Stimulated activated CD8-positive, alpha-beta memory T cell treated with anti-CD3 and anti-CD28 coated beads, Interleukin-12 subunit alpha, Interleukin-12 subunit beta, amount 100 ng/mL, for 24 hours (primary cell): ENCODE results near the gene S100A9.
"Not testable (repeated sequence)": the region's sequence is repeated elsewhere in the genome, so short reads cannot be mapped to it uniquely, and the experiment has no call there.

Experiments used
- DNase-seq: peaks from one replicate; pipeline ENCODE4 v3.0.0-alpha.2; 2020; ENCODE audit errors: extremely low read depth

S100A9 gene

DNA sequence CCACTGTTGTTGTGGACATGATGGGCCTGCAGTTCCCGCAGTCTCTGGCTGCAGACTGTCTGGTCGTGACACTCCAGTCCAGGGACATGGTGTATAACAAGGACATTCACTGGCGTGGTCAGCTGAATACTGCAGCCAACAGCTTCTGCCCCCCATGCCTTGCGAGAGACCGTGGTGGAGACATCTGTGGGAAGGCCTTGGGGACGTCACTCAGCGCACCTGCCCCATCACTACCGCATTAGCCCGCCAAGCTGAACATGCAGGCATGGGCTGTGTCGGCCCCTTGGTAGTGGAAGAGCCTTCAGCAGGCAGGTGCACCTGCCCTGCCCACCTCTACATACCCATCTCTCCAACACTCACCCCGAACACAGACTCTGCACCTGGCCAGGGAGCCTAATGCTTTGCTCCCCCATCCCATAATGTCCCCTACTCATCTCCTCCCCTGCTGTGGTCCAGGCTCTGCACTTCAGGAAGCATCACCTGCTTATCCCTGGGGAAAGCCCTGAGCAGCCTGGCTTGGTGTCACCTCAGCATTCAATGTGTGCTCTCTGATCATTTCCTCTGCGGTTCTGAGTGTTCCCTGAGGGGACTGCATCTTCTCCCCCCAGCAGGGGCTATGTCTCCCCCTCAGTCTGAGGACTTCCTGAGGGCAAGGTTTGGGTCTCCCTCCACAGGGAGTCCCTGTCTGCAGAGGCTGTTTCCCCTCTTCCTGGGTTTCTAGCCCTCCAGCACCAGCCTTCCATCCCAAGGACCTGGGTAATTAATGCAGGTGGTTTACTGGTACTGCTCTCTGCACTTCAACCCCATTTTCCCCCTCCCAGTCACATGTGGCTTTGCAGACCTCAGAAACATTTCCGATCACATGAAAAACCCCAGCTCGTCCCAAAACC, 12.2 kb upstream of the S100A9 start:
- DNase-seq, result no peak

- DNase-seq, result no peak
Measured at GRCh38 chr1:153346077-153346723, 11.5 kb upstream of the S100A9 start.

DNA sequence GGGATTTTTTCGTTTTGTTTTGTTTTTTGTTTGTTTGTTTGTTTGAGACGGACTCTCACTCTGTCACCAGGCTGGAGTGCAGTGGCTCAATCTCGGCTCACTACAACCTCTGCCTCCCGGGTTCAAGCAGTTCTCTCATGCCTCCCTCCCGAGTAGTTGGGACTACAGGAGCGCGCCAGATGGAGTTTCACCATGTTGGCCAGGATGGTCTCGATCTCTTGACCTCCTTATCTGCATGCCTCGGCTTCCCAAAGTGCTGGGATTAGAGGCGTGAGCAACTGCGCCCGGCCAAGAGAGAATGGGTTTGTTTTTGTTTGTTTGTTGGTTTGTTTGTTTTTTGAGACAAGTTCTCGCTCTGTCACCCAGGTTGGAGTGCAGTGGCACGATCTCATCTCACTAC, 10.6 kb upstream of the S100A9 start:
- DNase-seq, result not testable (repeated sequence)

- no peak for DNase-seq
Measured at GRCh38 chr1:153347856-153348255, 9.8 kb upstream of the S100A9 start.

- no peak for DNase-seq
Measured at GRCh38 chr1:153348511-153349362, 8.9 kb upstream of the S100A9 start, which contains the start of gene PGLYRP4. Gene PGLYRP4, minus strand, starts transcription at chr1:153348841. Its CDS starts 909 bp downstream, at chr1:153347932.

GRCh38 chr1:153349363-153350320, 8.0 kb upstream of the S100A9 start:
- DNase-seq, result no peak

- DNase-seq, result no peak
Measured at GRCh38 chr1:153350321-153350957, 7.2 kb upstream of the S100A9 start.

DNA sequence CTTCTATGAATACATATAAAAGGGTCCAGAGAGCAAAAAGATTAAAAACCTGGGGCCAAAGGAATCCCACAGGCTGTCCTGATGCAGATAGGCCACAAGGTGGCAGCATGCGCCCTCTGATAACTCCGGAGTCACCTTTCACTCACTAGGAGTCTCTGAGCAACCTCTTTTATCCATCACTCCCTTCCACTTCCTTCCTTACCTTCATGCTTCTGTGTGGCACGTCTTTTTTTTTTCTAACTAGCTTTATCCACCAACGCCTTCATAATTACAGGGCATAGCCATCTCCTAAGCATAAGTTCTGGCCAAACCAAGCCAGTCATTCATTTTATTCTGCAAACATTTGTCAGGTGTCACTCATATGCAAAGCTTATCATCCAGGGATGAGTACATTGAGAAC, 5.1 kb upstream of the S100A9 start:
- peak; percentile 17 for DNase-seq

DNA sequence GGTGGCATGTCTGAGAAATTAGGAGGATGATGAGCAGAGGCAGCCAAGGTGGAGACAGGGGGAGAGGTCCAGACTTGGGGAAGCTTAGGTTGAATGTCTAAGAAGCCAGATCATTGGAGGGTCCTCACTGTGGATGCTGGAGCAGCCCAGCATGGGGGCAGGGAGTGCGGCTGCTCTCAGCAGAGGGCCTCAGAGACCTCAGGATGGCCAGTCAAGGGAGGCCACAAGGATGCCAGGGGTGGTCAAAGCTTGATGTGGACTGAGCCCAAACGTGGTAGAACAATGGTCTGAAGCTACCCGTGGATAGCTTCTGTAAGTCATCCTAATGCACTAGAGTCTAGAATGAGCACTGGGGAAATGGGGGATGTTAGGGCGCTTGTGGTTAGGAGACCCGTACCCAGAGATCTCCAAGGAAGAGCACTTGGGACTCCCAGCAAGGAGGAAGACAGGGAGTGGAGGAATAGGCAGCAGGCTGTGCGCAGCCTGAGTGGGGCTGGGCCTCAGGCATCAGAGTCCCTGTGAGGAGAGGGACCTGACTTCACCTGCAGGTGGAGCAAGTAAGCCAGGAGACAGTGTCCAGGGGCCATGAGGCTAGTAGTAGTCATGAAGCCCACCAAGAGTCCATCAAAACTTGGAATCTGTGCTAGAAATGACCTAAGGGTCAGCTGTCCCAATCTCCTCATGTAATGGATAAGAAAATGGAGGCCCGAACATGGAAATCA, 4.3 kb upstream of the S100A9 start:
- no peak for DNase-seq

GRCh38 chr1:153354515-153355193, 3.0 kb upstream of the S100A9 start:
- no peak for DNase-seq

GRCh38 chr1:153355445-153356071, 2.1 kb upstream of the S100A9 start:
- no peak for DNase-seq

DNA sequence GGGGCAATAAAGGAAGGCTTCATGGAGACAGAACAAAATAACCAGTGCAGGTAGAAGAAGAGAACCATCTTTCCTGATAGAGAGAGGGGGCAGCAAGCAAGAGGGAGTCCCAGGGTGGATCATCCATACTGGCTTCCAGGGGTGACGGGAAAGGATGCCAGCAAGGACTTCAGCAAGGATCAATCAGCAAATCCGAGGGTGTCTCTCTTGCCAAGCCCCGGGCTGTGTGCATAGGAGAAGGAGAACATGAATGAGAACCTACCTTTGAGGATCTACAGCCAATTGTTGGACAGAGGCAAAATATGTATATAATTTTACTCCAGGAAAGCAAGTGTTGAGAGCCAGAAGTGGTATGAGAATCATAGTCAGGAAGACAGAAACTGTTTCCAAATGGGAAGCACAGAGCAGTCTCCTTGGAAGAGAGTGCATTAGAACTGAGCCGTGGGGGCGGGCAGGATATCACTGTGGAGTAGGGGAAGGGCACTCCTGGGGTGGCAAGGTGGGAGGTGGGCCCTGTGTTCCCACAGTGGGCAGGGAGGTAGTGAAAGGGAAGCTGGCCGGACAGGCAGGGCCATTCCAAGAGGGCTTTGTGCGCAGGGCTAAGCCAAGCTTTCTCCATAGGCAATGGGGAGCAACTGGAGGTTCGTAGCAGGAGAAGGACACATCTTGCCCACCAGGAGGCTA, 1.1 kb upstream of the S100A9 start:
- DNase-seq, result no peak

GRCh38 chr1:153357076-153357852, 390 bp upstream of the S100A9 start:
- DNase-seq, result no peak

DNA sequence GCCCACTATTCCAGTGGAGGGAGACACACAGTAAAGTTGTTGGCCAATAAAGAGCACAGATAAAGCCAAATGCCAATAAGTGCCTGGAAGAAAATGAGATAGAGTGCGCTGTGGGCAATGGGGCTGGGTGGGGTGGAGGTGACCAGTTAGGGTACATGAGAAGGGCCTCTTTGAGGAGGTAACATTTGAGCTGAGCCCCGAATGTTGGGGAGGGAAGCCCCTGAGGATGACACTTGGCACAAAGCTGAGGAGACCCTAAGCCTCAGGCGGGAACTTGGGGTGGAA, 979 bp downstream of the S100A9 start:
- DNase-seq, result no peak

DNA sequence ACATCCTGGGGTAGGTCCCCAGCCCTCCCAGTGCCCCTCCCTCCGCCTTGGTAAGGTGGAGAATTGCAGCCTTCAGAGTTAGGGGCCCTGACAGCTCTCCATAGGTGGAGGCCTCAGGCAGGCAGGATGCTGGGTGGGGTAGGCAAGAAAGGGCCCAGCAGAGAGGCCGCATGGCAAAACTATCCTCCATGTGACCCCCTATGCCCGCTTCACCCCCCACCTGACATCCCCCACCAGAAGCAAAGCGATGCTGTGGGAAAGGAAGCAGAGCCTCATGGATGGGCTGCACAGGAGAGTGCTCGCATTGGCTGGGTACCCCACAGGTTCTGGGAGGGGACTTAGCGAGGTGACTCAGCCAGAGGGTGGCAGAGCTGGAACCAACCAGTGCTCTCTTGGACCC, 1.6 kb downstream of the S100A9 start:
- DNase-seq, result no peak

- DNase-seq, result no peak
Measured at GRCh38 chr1:153360190-153360589, 2.5 kb downstream of the S100A9 start.

GRCh38 chr1:153360592-153361479, 3.2 kb downstream of the S100A9 start:
- no peak for DNase-seq
